Caco-2 (cell line): ENCODE results near the gene CORO2A. TPM values are rescaled to one million over a fixed set of nuclear protein-coding genes. Genes with fewer than 3 reads are reported as not detected.

Experiments
- BruUV-seq: library from RNA; stranded (reverse); fragments of 400-500 nt; replicated peaks from 2 replicates; lab custom pipeline; 2021; lab: Mats Ljungman, UMichigan
- CTCF ChIA-PET: fragments of 300-600 bp; sonication (Branson Sonifier 250); formaldehyde crosslinking; loops from one replicate; lab custom pipeline; 2022; ENCODE audit warnings: antibody characterized with exemption; lab: Charles Lee
- POLR2A ChIA-PET: fragments of 300-600 bp; sonication (Branson Sonifier 250); formaldehyde crosslinking; loops from one replicate; lab custom pipeline; 2022; ENCODE audit warnings: antibody characterized with exemption; lab: Charles Lee
- DNase-seq, 2 experiments: peaks; one replicate each; pipeline versions ENCODE4 v3.0.0 to v3.0.0-alpha.2; 2020 to 2022
- H3K27me3 ChIP-seq: replicated peaks from 2 replicates; pipeline ENCODE4 v1.6.0; 2011; ENCODE audit warnings: low read length; ENCODE audit not compliant: control insufficient read depth, insufficient read depth
- H3K36me3 ChIP-seq: 2 replicates; pipeline ENCODE4 v1.5.1; 2011; ENCODE audit warnings: low read length; ENCODE audit not compliant: control insufficient read depth, insufficient read depth
- H3K4me1 ChIP-seq: fragments of 250-450 bp; sonication (Bioruptor Pico); 2 replicates; pipeline ENCODE4 v1.5.1; 2020; ENCODE audit warnings: mild to moderate bottlenecking
- H3K4me3 ChIP-seq: 2 replicates; pipeline ENCODE4 v1.5.1; 2011; ENCODE audit warnings: low read depth, mild to moderate bottlenecking, control low read depth, low read length
- H3K9me3 ChIP-seq: fragments of 250-450 bp; sonication (Bioruptor Pico); 2 replicates; pipeline ENCODE4 v1.5.1; 2020; ENCODE audit warnings: mild to moderate bottlenecking, moderate library complexity
- H3K27ac Mint-ChIP-seq: one replicate; pipeline ENCODE4 v1.8.0; 2022; ENCODE audit warnings: mixed read lengths; ENCODE audit not compliant: unreplicated experiment
- H3K27me3 Mint-ChIP-seq: one replicate; pipeline ENCODE4 v1.8.0; 2022; ENCODE audit warnings: mixed read lengths; ENCODE audit not compliant: insufficient read depth, unreplicated experiment
- H3K36me3 Mint-ChIP-seq: one replicate; pipeline ENCODE4 v1.8.0; 2022; ENCODE audit warnings: mild to moderate bottlenecking, mixed read lengths; ENCODE audit not compliant: insufficient read depth, unreplicated experiment
- H3K4me1 Mint-ChIP-seq: one replicate; pipeline ENCODE4 v1.8.0; 2022; ENCODE audit warnings: low read depth, mixed read lengths; ENCODE audit not compliant: unreplicated experiment
- H3K4me3 Mint-ChIP-seq: one replicate; pipeline ENCODE4 v1.8.0; 2022; ENCODE audit warnings: mild to moderate bottlenecking, moderate library complexity, mixed read lengths; ENCODE audit not compliant: unreplicated experiment
- H3K9me3 Mint-ChIP-seq: one replicate; pipeline ENCODE4 v1.8.0; 2022; ENCODE audit warnings: mixed read lengths; ENCODE audit not compliant: unreplicated experiment
- CTCF ChIP-seq, 2 experiments: fragments of 200-600 bp in 1 of 2; IDR thresholded peaks; 1 replicate in 1 of 2; 2 replicates in 1 of 2; pipeline versions ENCODE4 v1.5.1 to v1.8.0; 2011 to 2022; ENCODE audit warnings: antibody characterized with exemption in 1 of 2, control low read depth in 1 of 2, inconsistent platforms in 1 of 2, low read depth in 1 of 2, low read length in 1 of 2, mild to moderate bottlenecking in 1 of 2, moderate library complexity in 1 of 2; ENCODE audit not compliant: insufficient read depth in 1 of 2, severe bottlenecking in 1 of 2, unreplicated experiment in 1 of 2
- intact Hi-C: fragments of 100-400 bp; cut with micrococcal nuclease; formaldehyde crosslinking; loops from one replicate; pipeline ENCODE4 v1.10.0; 2022; ENCODE audit not compliant: unreplicated experiment
- total RNA-seq: library from RNA; stranded (reverse); gene quantifications from 2 replicates; pipeline ENCODE4 v1.2.3, GENCODE V29; 2022

Gene CORO2A
- total RNA-seq, 1 experiment from 2014 or later: 18.9 TPM

- peaks cover 61% of the 10 kb centered on the region for H3K4me1 Mint-ChIP-seq
- no TSS peak for BruUV-seq
- POLR2A ChIA-PET: no interaction called here
- CTCF ChIA-PET: no interaction called here
- peak overlapping the region; percentile 86 for H3K27ac Mint-ChIP-seq
- Histone ChIP-seq H3K27me3 (no peaks in the 10 kb centered on the region), H3K4me3 (no peak overlapping the region), H3K9me3 (no peaks in the 10 kb centered on the region), H3K4me1 (peaks cover 82% of the 10 kb centered on the region), H3K36me3 (no peaks in the 10 kb centered on the region)
- no peaks in the 10 kb centered on the region for H3K9me3 Mint-ChIP-seq
- DNase-seq: no peak
- TF ChIP-seq CTCF (IDR thresholded peaks at IDR 0.05; ENCODE audit: insufficient read depth in 1 of 2, low read depth in 1 of 2, low read length in 1 of 2, severe bottlenecking in 1 of 2, unreplicated experiment in 1 of 2): no peak
- no peak overlapping the region for H3K4me3 Mint-ChIP-seq
- intact Hi-C loops: no loop called here
- H3K36me3 Mint-ChIP-seq: peaks cover 12% of the 10 kb centered on the region
- no peaks in the 10 kb centered on the region for H3K27me3 Mint-ChIP-seq
Observed at GRCh38 chr9:98173181-98173580, 19.3 kb downstream of the CORO2A start.

GRCh38 chr9:98172604-98173003, 19.8 kb downstream of the CORO2A start:
- H3K4me3 Mint-ChIP-seq: peak overlapping the region; percentile 14
- H3K4me3 ChIP-seq: no peak overlapping the region
- BruUV-seq: no TSS peak

GRCh38 chr9:98171176-98171925, 21.1 kb downstream of the CORO2A start:
- peak overlapping the region; percentile 86 for H3K27ac Mint-ChIP-seq
- no peaks in the 10 kb centered on the region for H3K9me3 Mint-ChIP-seq
- POLR2A ChIA-PET: interaction anchor here (1.0 kb wide), 1 partner anchor 52 kb away, joined by 3 read pairs; the partner anchor contains the start of gene TRIM14
- no TSS peak for BruUV-seq
- intact Hi-C loops: no loop called here
- Histone ChIP-seq H3K4me3 (no peak overlapping the region), H3K9me3 (no peaks in the 10 kb centered on the region), H3K27me3 (no peaks in the 10 kb centered on the region), H3K36me3 (no peaks in the 10 kb centered on the region), H3K4me1 (peaks cover 64% of the 10 kb centered on the region)
- CTCF ChIA-PET: no interaction called here
- no peak for TF ChIP-seq CTCF (IDR thresholded peaks at IDR 0.05; ENCODE audit: insufficient read depth in 1 of 2, low read depth in 1 of 2, low read length in 1 of 2, severe bottlenecking in 1 of 2, unreplicated experiment in 1 of 2)
- H3K36me3 Mint-ChIP-seq: peaks cover 7% of the 10 kb centered on the region
- no peaks in the 10 kb centered on the region for H3K27me3 Mint-ChIP-seq
- peaks cover 50% of the 10 kb centered on the region for H3K4me1 Mint-ChIP-seq
- no peak overlapping the region for H3K4me3 Mint-ChIP-seq
- DNase-seq: no peak

More at GRCh38 chr9:98172604-98173003, 19.8 kb downstream of the CORO2A start:
- intact Hi-C loops: no loop called here
- no peaks in the 10 kb centered on the region for H3K36me3 ChIP-seq
- Mint-ChIP-seq H3K4me1 (peaks cover 60% of the 10 kb centered on the region), H3K36me3 (peaks cover 12% of the 10 kb centered on the region), H3K27ac (peak overlapping the region; percentile 86), H3K27me3 (no peaks in the 10 kb centered on the region), H3K9me3 (no peaks in the 10 kb centered on the region)
- CTCF ChIA-PET: no interaction called here
- POLR2A ChIA-PET: interaction anchor here (0.6 to 1.0 kb wide), 2 partner anchors 15 to 54 kb away, joined by 3 to 4 read pairs; partner anchors contain the start of gene TRIM14
- H3K4me1 ChIP-seq: peaks cover 76% of the 10 kb centered on the region
- DNase-seq: peak; percentile 23 to 59
- H3K9me3 ChIP-seq: no peaks in the 10 kb centered on the region
- TF ChIP-seq CTCF (IDR thresholded peaks at IDR 0.05; ENCODE audit: insufficient read depth in 1 of 2, low read depth in 1 of 2, low read length in 1 of 2, severe bottlenecking in 1 of 2, unreplicated experiment in 1 of 2): no peak
- no peaks in the 10 kb centered on the region for H3K27me3 ChIP-seq
